K562 (cell line): Measurements from ENCODE around the gene ITGB2. TPM values are rescaled to one million over a fixed set of nuclear protein-coding genes. Genes with fewer than 3 reads are reported as not detected.

Experiments used
- ATAC-seq: fragments of 200-7000 bp; cut with Tn5 transposase; 3 replicates; pipeline ENCODE4 v1.9.1; 2020; ENCODE audit warnings: moderate library complexity
- BruUV-seq: library from RNA; stranded (reverse); fragments of 400-500 nt; replicated peaks from 2 replicates; lab custom pipeline; 2021; lab: Mats Ljungman, UMichigan
- CTCF ChIA-PET: fragments of 300-600 bp; formaldehyde crosslinking; extraction: SDS; loops from one replicate; lab custom pipeline; 2021; ENCODE audit warnings: low intra/inter-chr PET ratio; lab: Yijun Ruan, JAX
- POLR2A ChIA-PET: fragments of 300-600, 350-650 bp; sonication (Branson Sonifier 250); formaldehyde crosslinking; extraction: SDS; loops from one replicate; lab custom pipeline; 2021; ENCODE audit warnings: antibody characterized with exemption, inconsistent platforms; lab: Yijun Ruan, JAX
- DNase-seq, 4 experiments: peaks; one replicate each; pipeline versions ENCODE4 v3.0.0 to v3.0.0-alpha.2; 2011 to 2018; ENCODE audit warnings: low spot score in 3 of 4, mixed read lengths in 3 of 4; ENCODE audit errors: extremely low read depth in 1 of 4
- FAIRE-seq: peaks from 2 replicates; lab custom pipeline; 2011; peaks lifted over from hg19 to GRCh38; lab: Jason Lieb, UNC
- H2AFZ ChIP-seq: 2 replicates; pipeline ENCODE4 v1.6.0; 2011; ENCODE audit warnings: low read depth, low read length, control low read depth, inconsistent platforms
- H3K27ac ChIP-seq: fragments of 200-600 bp; 3 replicates; pipeline ENCODE4 v1.8.0; 2011; ENCODE audit warnings: low read depth, mild to moderate bottlenecking, control low read depth, inconsistent platforms, low read length, moderate library complexity, mixed read lengths; ENCODE audit errors: extremely low read depth
- H3K27me3 ChIP-seq, 2 experiments: fragments of 300-600 bp in 1 of 2; 2 replicates in 1 of 2; 3 replicates in 1 of 2; pipeline versions ENCODE4 v1.6.0 to v1.8.0; 2011; ENCODE audit warnings: inconsistent platforms in 2 of 2, low read length in 2 of 2, mild to moderate bottlenecking in 1 of 2, mixed read lengths in 1 of 2, moderate library complexity in 1 of 2; ENCODE audit not compliant: control insufficient read depth in 2 of 2, insufficient read depth in 2 of 2
- H3K36me3 ChIP-seq: fragments of 300-600 bp; 3 replicates; pipeline ENCODE4 v1.8.0; 2011; ENCODE audit warnings: mild to moderate bottlenecking, low read length, inconsistent platforms; ENCODE audit not compliant: control insufficient read depth, insufficient read depth
- H3K4me1 ChIP-seq, 2 experiments: fragments of 200-600 bp in 1 of 2; replicated peaks in 1 of 2; 2 replicates in 1 of 2; 3 replicates in 1 of 2; pipeline versions ENCODE4 v1.5.1 to v1.8.0; 2011; ENCODE audit warnings: inconsistent platforms in 2 of 2, low read length in 2 of 2, mild to moderate bottlenecking in 1 of 2, mixed read lengths in 1 of 2, moderate library complexity in 1 of 2; ENCODE audit not compliant: control insufficient read depth in 2 of 2, insufficient read depth in 2 of 2
- H3K4me2 ChIP-seq: 2 replicates; pipeline ENCODE4 v1.6.1; 2011; ENCODE audit warnings: low read length, control low read depth, inconsistent platforms, mixed read lengths; ENCODE audit not compliant: insufficient read depth
- H3K4me3 ChIP-seq: fragments of 200-600 bp; sonication (generic), shearing (Covaris generic); 2 replicates; pipeline ENCODE4 v1.5.1; 2016; ENCODE audit warnings: control low read depth, inconsistent platforms
- H3K79me2 ChIP-seq: fragments of 200-600 bp; 3 replicates; pipeline ENCODE4 v1.8.0; 2011; ENCODE audit warnings: low read length, inconsistent platforms; ENCODE audit not compliant: control insufficient read depth, insufficient read depth
- H3K9ac ChIP-seq, 2 experiments: 2 replicates each; pipeline versions ENCODE4 v1.6.0 to v1.6.1; 2011; ENCODE audit warnings: low read depth in 2 of 2, low read length in 2 of 2, control low read depth in 1 of 2, inconsistent platforms in 1 of 2, mild to moderate bottlenecking in 1 of 2, mixed read lengths in 1 of 2; ENCODE audit not compliant: insufficient read depth in 1 of 2
- H3K9me1 ChIP-seq: one replicate; pipeline ENCODE4 v1.6.0; 2011; ENCODE audit warnings: inconsistent platforms, mild to moderate bottlenecking, low read length, moderate library complexity; ENCODE audit not compliant: control insufficient read depth, insufficient read depth
- H3K9me3 ChIP-seq: replicated peaks from 2 replicates; pipeline ENCODE4 v1.5.1; 2011; ENCODE audit warnings: low read depth, low read length, inconsistent platforms; ENCODE audit not compliant: control insufficient read depth, insufficient read depth
- H4K20me1 ChIP-seq: replicated peaks from 2 replicates; pipeline ENCODE4 v1.6.1; 2011; ENCODE audit warnings: low read length, inconsistent platforms, mixed read lengths; ENCODE audit not compliant: control insufficient read depth, insufficient read depth
- CUX1 ChIP-seq: fragments of 200-800 bp; sonication (Bioruptor generic); IDR thresholded peaks from 2 replicates; pipeline ENCODE4 v1.6.1; 2016; ENCODE audit warnings: missing genetic modification characterization, missing compliant biosample characterization
- NFYB ChIP-seq: IDR thresholded peaks from 2 replicates; pipeline ENCODE4 v1.6.1; 2011; ENCODE audit warnings: mild to moderate bottlenecking, moderate library complexity; ENCODE audit not compliant: insufficient read length; ENCODE audit errors: extremely low read depth
- PHB ChIP-seq: fragments of 250-450 bp; sonication (Bioruptor Pico); IDR thresholded peaks from 2 replicates; pipeline ENCODE4 v1.5.0; 2021
- REST ChIP-seq, 2 experiments: fragments of 450-650 bp; formaldehyde crosslinking in 1 of 2; IDR thresholded peaks; 2 replicates each; pipeline versions ENCODE4 v1.4.0 to v1.6.1; 2014 to 2020; ENCODE audit warnings: mild to moderate bottlenecking in 2 of 2, borderline replicate concordance in 1 of 2, low read depth in 1 of 2
- SP1 ChIP-seq: sonication (generic); formaldehyde crosslinking; IDR thresholded peaks from 2 replicates; pipeline ENCODE4 v1.8.1; 2022; ENCODE audit warnings: mild to moderate bottlenecking, missing genetic modification reagents
- ZNF133 ChIP-seq: fragments of 250-450 bp; sonication (Bioruptor Pico); IDR thresholded peaks from 2 replicates; pipeline ENCODE4 v1.4.0; 2020; ENCODE audit warnings: mild to moderate bottlenecking
- WGBS: fragments of 100-300 bp; shearing (Covaris generic); methylation state at CpG from one replicate; pipeline ENCODE4 v1.1.6; 2016; ENCODE audit warnings: low coverage, mixed read lengths; ENCODE audit not compliant: insufficient coverage; ENCODE audit errors: missing lambda C conversion rate; 5-methylcytosine and 5-hydroxymethylcytosine counted together
- in situ Hi-C: fragments of 300-500 bp; cut with MboI; formaldehyde crosslinking; loops from 4 replicates; pipeline ENCODE4 v1.15.0; 2018; ENCODE audit warnings: inconsistent platforms, mixed read lengths
- intact Hi-C: fragments of 100-400 bp; cut with micrococcal nuclease; formaldehyde crosslinking; loops from 2 replicates; pipeline ENCODE4 v1.14.2; 2022
- polyA plus RNA-seq, 8 experiments: library from polyadenylated mRNA; depleted of rRNA in 4 of 8; stranded (reverse) in 5 of 8; unstranded in 3 of 8; fragments of >200 nt; fragmentation: Nextera tagmentation in 2 of 8; fragmentation: Illumina TruSeq in 1 of 8; extraction: Ambion mirVana in 2 of 8; extraction: Trizol in 1 of 8; gene quantifications; 2 replicates each; pipeline versions ENCODE4 v1.2.1 to v1.2.3, GENCODE V29; 2011 to 2014; ENCODE audit warnings: inconsistent platforms in 1 of 8, missing spikeins in 1 of 8
- total RNA-seq, 7 experiments: library from RNA; depleted of rRNA in 6 of 7; stranded (reverse); fragments of >200 nt in 6 of 7; fragmentation: Illumina TruSeq in 2 of 7; extraction: Trizol in 2 of 7; gene quantifications; 2 replicates each; pipeline versions ENCODE4 v1.2.1 to v1.2.3, GENCODE V29; 2011 to 2021; ENCODE audit warnings: low replicate concordance in 1 of 7

ITGB2 gene
- total and polyA plus RNA-seq, 9 of the 15 experiments (the other 6 are each of a cell fraction or from before 2014, with no cell fraction given): 0.07 to 1.3 (median 0.51) TPM; not detected in 2

GRCh38 chr21:44849616-44850130, 71.0 kb downstream of the ITGB2 start:
- H3K4me1 ChIP-seq: peaks cover 35 to 60% of the 10 kb centered on the region in 2 experiments
- no peak for TF ChIP-seq PHB (CRISPR knock-in tag)
- no peak for TF ChIP-seq REST (IDR thresholded peaks at IDR 0.05; ENCODE audit: borderline replicate concordance)
- no peak for TF ChIP-seq REST (CRISPR knock-in tag; IDR thresholded peaks at IDR 0.05; ENCODE audit: low read depth)
- TF ChIP-seq ZNF133 (CRISPR knock-in tag): no peak
- TF ChIP-seq SP1: no peak
- no peak for TF ChIP-seq CUX1 (CRISPR knock-in tag)
- TF ChIP-seq NFYB: no peak
- ATAC-seq (no peak), DNase-seq (no peak), FAIRE-seq (no peak)
- H3K27me3 ChIP-seq: no peaks in the 10 kb centered on the region
- 97% methylated on average over 12 of the region's 12 CpGs for WGBS
- peaks cover 53% of the 10 kb centered on the region for H3K36me3 ChIP-seq
- ChIA-PET POLR2A (interaction anchor here (0.6 to 1.0 kb wide), 2 partner anchors 12 to 558 kb away, joined by 3 to 4 read pairs; no protein-coding TSS in a partner anchor), CTCF (no interaction called here)
- H3K4me2 ChIP-seq: no peak overlapping the region
- no peak overlapping the region for H3K9ac ChIP-seq
- BruUV-seq: TSS peak; percentile 50
- no peak overlapping the region for H2AFZ ChIP-seq
- in situ Hi-C loops: no loop called here
- peaks cover 14% of the 10 kb centered on the region for H3K79me2 ChIP-seq
- H3K9me1 ChIP-seq: peaks cover 6% of the 10 kb centered on the region
- no peak overlapping the region for H3K4me3 ChIP-seq
- no peaks in the 10 kb centered on the region for H4K20me1 ChIP-seq
- no peaks in the 10 kb centered on the region for H3K9me3 ChIP-seq
- no peak overlapping the region for H3K27ac ChIP-seq
- intact Hi-C loops: loop anchor here (5.0 kb wide), 1 partner anchor 47 kb away; the partner anchor contains the start of gene UBE2G2
